T-cell (primary cell): ENCODE measurements around the gene ATP8A1. TPM values are rescaled to one million over a fixed set of nuclear protein-coding genes. Genes with fewer than 3 reads are reported as not detected.

Source experiments
- ATAC-seq, 4 experiments: fragments of 200-7000 bp in 3 of 4; fragments of 150-1000 bp in 1 of 4; cut with Tn5 transposase; replicated peaks in 1 of 4; 1 replicate in 3 of 4; 2 replicates in 1 of 4; pipeline ENCODE4 v1.10.0; 2021; ENCODE audit warnings: moderate library complexity in 3 of 4, mild to moderate bottlenecking in 2 of 4, moderate number of reproducible peaks in 1 of 4
- CTCF ChIA-PET, 2 donors: fragments of 300-600 bp; sonication (Branson Sonifier 250); formaldehyde crosslinking; loops; one replicate each; lab custom pipeline; 2022; ENCODE audit warnings: antibody characterized with exemption in 2 of 2; lab: Charles Lee
- POLR2A ChIA-PET, 2 donors: fragments of 300-600 bp; sonication (Branson Sonifier 250); formaldehyde crosslinking; loops; one replicate each; lab custom pipeline; 2022; ENCODE audit warnings: antibody characterized with exemption in 2 of 2; lab: Charles Lee
- DNase-seq, 35 experiments: peaks; one replicate each; pipeline versions ENCODE4 v3.0.0 to v3.0.0-alpha.2; 2013 to 2023
- H3K27ac ChIP-seq: one replicate; pipeline ENCODE4 v1.5.1; 2013; ENCODE audit warnings: low read length
- H3K27me3 ChIP-seq, 2 experiments: replicated peaks in 1 of 2; 1 replicate in 1 of 2; 2 replicates in 1 of 2; pipeline versions ENCODE4 v1.6.1 to v1.7.0; 2013; ENCODE audit warnings: low read length in 1 of 2, mixed read lengths in 1 of 2; ENCODE audit not compliant: control insufficient read depth in 2 of 2, insufficient read depth in 2 of 2; ENCODE audit errors: extremely low read depth in 1 of 2
- H3K36me3 ChIP-seq, 2 donors: 1 replicate in 1 of 2; 2 replicates in 1 of 2; pipeline versions ENCODE4 v1.6.1 to v1.7.0; 2013; ENCODE audit warnings: low read length in 1 of 2; ENCODE audit not compliant: control insufficient read depth in 2 of 2, insufficient read depth in 1 of 2; ENCODE audit errors: extremely low read depth in 1 of 2
- H3K4me1 ChIP-seq, 2 experiments: 1 replicate in 1 of 2; 2 replicates in 1 of 2; pipeline versions ENCODE4 v1.6.1 to v1.7.0; 2013; ENCODE audit warnings: low read length in 2 of 2, mixed read lengths in 1 of 2; ENCODE audit not compliant: insufficient read depth in 2 of 2, control insufficient read depth in 1 of 2; ENCODE audit errors: extremely low read depth in 1 of 2
- H3K4me3 ChIP-seq, 2 donors: 1 replicate in 1 of 2; 2 replicates in 1 of 2; pipeline versions ENCODE4 v1.5.1 to v1.7.0; 2013; ENCODE audit warnings: mild to moderate bottlenecking in 2 of 2, low read length in 1 of 2, moderate library complexity in 1 of 2; ENCODE audit not compliant: control insufficient read depth in 1 of 2; ENCODE audit errors: extremely low read depth in 1 of 2
- H3K9me3 ChIP-seq: 2 replicates; pipeline ENCODE4 v1.7.0; 2013
- H3K27ac Mint-ChIP-seq, 2 donors: one replicate each; pipeline ENCODE4 v1.8.0; 2020 to 2021; ENCODE audit warnings: mild to moderate bottlenecking in 2 of 2, mixed read lengths in 2 of 2
- H3K27me3 Mint-ChIP-seq, 2 donors: one replicate each; pipeline ENCODE4 v1.8.0; 2021 to 2022; ENCODE audit warnings: mixed read lengths in 2 of 2
- H3K36me3 Mint-ChIP-seq: one replicate; pipeline ENCODE4 v1.8.0; 2021; ENCODE audit warnings: mixed read lengths
- H3K4me1 Mint-ChIP-seq, 3 donors: one replicate each; pipeline ENCODE4 v1.8.0; 2020 to 2022; ENCODE audit warnings: mixed read lengths in 3 of 3, mild to moderate bottlenecking in 1 of 3
- H3K4me3 Mint-ChIP-seq, 3 donors: one replicate each; pipeline ENCODE4 v1.8.0; 2020 to 2022; ENCODE audit warnings: mild to moderate bottlenecking in 3 of 3, mixed read lengths in 3 of 3, moderate library complexity in 3 of 3
- H3K9me3 Mint-ChIP-seq, 3 donors: one replicate each; pipeline ENCODE4 v1.8.0; 2020 to 2022; ENCODE audit warnings: mixed read lengths in 3 of 3
- WGBS: methylation state at CpG from one replicate; pipeline ENCODE4 v1.1.5; 2013; ENCODE audit warnings: missing lambda C conversion rate; ENCODE audit not compliant: insufficient coverage; 5-methylcytosine and 5-hydroxymethylcytosine counted together
- total RNA-seq, 35 experiments: library from RNA in 6 of 35; stranded (reverse) in 6 of 35; fragments of 120-200 nt in 1 of 35; gene quantifications; one replicate each; pipeline versions ENCODE4 v1.2.1 to v1.2.4 and lab custom pipeline; 2013 to 2026

Gene ATP8A1
- total RNA-seq, 5 donors from 2014 or later (not counting 1 experiment from before 2014, with no cell fraction given) = 33.7 to 73.2 (median 47.8) TPM

- WGBS = 84% methylated on average over 4 of the region's 8 CpGs
- Mint-ChIP-seq H3K36me3 (peaks cover 6% of the 10 kb centered on the region), H3K4me3 (peak overlapping the region in 1 of 3 donors; percentile 1), H3K9me3 (peaks cover 0 to 4% (median 3%) of the 10 kb centered on the region in 3 donors), H3K4me1 (peaks cover 80 to 88% (median 81%) of the 10 kb centered on the region in 3 donors), H3K27me3 (no peaks in the 10 kb centered on the region), H3K27ac (peak overlapping the region in 1 of 2 donors; percentile 23)
- Histone ChIP-seq H3K9me3 (no peaks in the 10 kb centered on the region), H3K27me3 (no peaks in the 10 kb centered on the region), H3K4me3 (no peak overlapping the region), H3K4me1 (peaks cover 6 to 31% of the 10 kb centered on the region in 2 experiments), H3K36me3 (no peaks in the 10 kb centered on the region), H3K27ac (peak overlapping the region; percentile 48)
- ChIA-PET POLR2A (interaction anchor here (0.7 to 1.8 kb wide), 5 partner anchors 9 to 1769 kb away, joined by 3 to 11 read pairs (median 4); partner anchors contain the start of gene ATP8A1 (in 1 of the 2)), CTCF (interaction anchor here in 1 of 2 donors (0.5 to 3.6 kb wide), 2 partner anchors 10 to 171 kb away, joined by 3 to 21 read pairs; partner anchors contain the start of gene ATP8A1)
- ATAC-seq = no peak
- no peak for DNase-seq
Measured at GRCh38 chr4:42646013-42646784, 10.7 kb downstream of the ATP8A1 start.

- no peak overlapping the region for H3K4me3 ChIP-seq
- ChIA-PET CTCF (interaction anchor here in 1 of 2 donors (3.6 kb wide), 1 partner anchor 12 kb away, joined by 21 read pairs; the partner anchor contains the start of gene ATP8A1), POLR2A (no interaction called here)
- Mint-ChIP-seq H3K4me1 (peaks cover 80 to 91% (median 83%) of the 10 kb centered on the region in 3 donors), H3K27me3 (no peaks in the 10 kb centered on the region), H3K4me3 (no peak overlapping the region), H3K36me3 (no peaks in the 10 kb centered on the region), H3K9me3 (no peaks in the 10 kb centered on the region), H3K27ac (no peak overlapping the region)
- H3K27ac ChIP-seq = no peak overlapping the region
- H3K36me3 ChIP-seq = no peaks in the 10 kb centered on the region
- DNase-seq (no peak), ATAC-seq (no peak)
- no peaks in the 10 kb centered on the region for H3K27me3 ChIP-seq
- peaks cover 9 to 41% of the 10 kb centered on the region in 2 experiments for H3K4me1 ChIP-seq
- H3K9me3 ChIP-seq = no peaks in the 10 kb centered on the region
Measured at GRCh38 chr4:42644897-42645296, 12.0 kb downstream of the ATP8A1 start.

GRCh38 chr4:42643685-42644084 is 13.2 kb downstream of the ATP8A1 start:
- H3K36me3 Mint-ChIP-seq = no peaks in the 10 kb centered on the region
- no peaks in the 10 kb centered on the region for H3K9me3 Mint-ChIP-seq
- no peaks in the 10 kb centered on the region for H3K27me3 ChIP-seq
- H3K9me3 ChIP-seq = no peaks in the 10 kb centered on the region
- no peaks in the 10 kb centered on the region for H3K36me3 ChIP-seq
- H3K4me1 ChIP-seq = peaks cover 19 to 49% of the 10 kb centered on the region in 2 experiments
- peaks cover 85 to 93% (median 87%) of the 10 kb centered on the region in 3 donors for H3K4me1 Mint-ChIP-seq
- no peak overlapping the region for H3K4me3 Mint-ChIP-seq
- peak in 2 of 4 experiments; percentile 26 to 36 for ATAC-seq
- 73% methylated on average over 3 of the region's 5 CpGs for WGBS
- peak in 1 of 35 experiments; percentile 43 for DNase-seq
- H3K27ac Mint-ChIP-seq = no peak overlapping the region
- H3K27ac ChIP-seq = peak overlapping the region; percentile 14
- ChIA-PET POLR2A (no interaction called here), CTCF (no interaction called here)
- no peak overlapping the region for H3K4me3 ChIP-seq
- no peaks in the 10 kb centered on the region for H3K27me3 Mint-ChIP-seq

- WGBS = 95% methylated on average over 4 of the region's 7 CpGs
Measured at GRCh38 chr4:42642845-42643615, 13.9 kb downstream of the ATP8A1 start.

DNA sequence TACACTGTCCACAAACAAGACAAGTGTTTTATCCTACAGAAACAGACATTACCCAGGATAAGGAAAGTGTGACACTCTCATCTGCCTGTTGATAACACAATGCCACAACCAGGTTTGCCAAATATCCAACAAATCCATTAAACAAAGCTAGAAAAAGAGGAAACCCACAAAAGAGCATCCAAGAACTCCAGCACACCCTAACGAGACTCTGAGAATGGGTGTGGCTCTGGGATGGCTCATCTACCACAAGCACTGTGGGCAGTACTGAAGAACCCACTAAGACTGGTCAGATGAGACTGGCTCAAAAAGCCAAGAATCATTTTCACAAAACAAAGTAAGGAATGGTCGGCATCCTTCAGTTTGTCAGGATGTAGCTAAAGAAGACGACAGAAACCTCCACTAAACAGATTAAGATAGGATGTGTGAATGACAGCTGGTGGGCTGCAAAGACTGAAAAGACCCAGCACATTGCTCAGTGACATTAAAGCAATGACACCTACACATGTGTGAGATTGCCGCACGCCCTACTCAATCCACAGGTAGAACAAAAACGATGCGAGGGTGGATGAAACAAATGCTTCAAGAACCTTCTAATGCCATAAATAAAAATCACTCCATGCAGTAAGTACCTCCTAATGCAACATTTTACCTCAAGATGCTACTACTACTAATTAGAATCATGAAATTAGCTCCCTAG is 14.7 kb downstream of the ATP8A1 start:
- no peak for DNase-seq
- peak in 1 of 4 experiments; percentile 18 for ATAC-seq
- Histone ChIP-seq H3K27me3 (no peaks in the 10 kb centered on the region), H3K9me3 (no peaks in the 10 kb centered on the region), H3K4me1 (peaks cover 22 to 51% of the 10 kb centered on the region in 2 experiments), H3K27ac (no peak overlapping the region), H3K4me3 (no peak overlapping the region), H3K36me3 (no peaks in the 10 kb centered on the region)
- CTCF ChIA-PET = interaction anchor here in 1 of 2 donors (1.0 kb wide), 1 partner anchor 73 kb away, joined by 4 read pairs; no protein-coding TSS in a partner anchor
- peak overlapping the region in 1 of 3 donors; percentile 45 for H3K4me3 Mint-ChIP-seq
- H3K27ac Mint-ChIP-seq = no peak overlapping the region
- WGBS = 30% methylated on average over 4 of the region's 7 CpGs
- POLR2A ChIA-PET = interaction anchor here in 1 of 2 donors (0.9 kb wide), 1 partner anchor 10 kb away, joined by 3 read pairs; no protein-coding TSS in a partner anchor
- no peaks in the 10 kb centered on the region for H3K27me3 Mint-ChIP-seq
- no peaks in the 10 kb centered on the region for H3K9me3 Mint-ChIP-seq
- no peaks in the 10 kb centered on the region for H3K36me3 Mint-ChIP-seq
- peaks cover 93 to 98% (median 94%) of the 10 kb centered on the region in 3 donors for H3K4me1 Mint-ChIP-seq

More at GRCh38 chr4:42642845-42643615, 13.9 kb downstream of the ATP8A1 start:
- POLR2A ChIA-PET = interaction anchor here in 1 of 2 donors (0.9 kb wide), 1 partner anchor 11 kb away, joined by 3 read pairs; no protein-coding TSS in a partner anchor
- Histone ChIP-seq H3K36me3 (no peaks in the 10 kb centered on the region), H3K9me3 (no peaks in the 10 kb centered on the region), H3K27me3 (no peaks in the 10 kb centered on the region), H3K4me3 (no peak overlapping the region), H3K27ac (peak overlapping the region; percentile 14), H3K4me1 (peaks cover 22 to 51% of the 10 kb centered on the region in 2 experiments)
- H3K4me3 Mint-ChIP-seq = peak overlapping the region in 1 of 3 donors; percentile 45
- CTCF ChIA-PET = no interaction called here
- H3K27me3 Mint-ChIP-seq = no peaks in the 10 kb centered on the region
- no peaks in the 10 kb centered on the region for H3K9me3 Mint-ChIP-seq
- H3K27ac Mint-ChIP-seq = no peak overlapping the region
- DNase-seq (no peak), ATAC-seq (no peak)
- H3K4me1 Mint-ChIP-seq = peaks cover 89 to 95% (median 90%) of the 10 kb centered on the region in 3 donors
- H3K36me3 Mint-ChIP-seq = no peaks in the 10 kb centered on the region
